Calu3 (cell line): ENCODE measurements around the gene AP2A1. TPM values are rescaled to one million over a fixed set of nuclear protein-coding genes. Genes with fewer than 3 reads are reported as not detected.

Experiments
- BruUV-seq: library from RNA; stranded (reverse); fragments of 400-500 nt; replicated peaks from 2 replicates; lab custom pipeline; 2021; lab: Mats Ljungman, UMichigan
- CTCF ChIA-PET: fragments of 300-600 bp; sonication (Branson Sonifier 250); formaldehyde crosslinking; loops from one replicate; lab custom pipeline; 2022; ENCODE audit warnings: antibody characterized with exemption; lab: Charles Lee
- DNase-seq: peaks from one replicate; pipeline ENCODE4 v3.0.0; 2022
- H3K27ac Mint-ChIP-seq: one replicate; pipeline ENCODE4 v1.8.0; 2022; ENCODE audit warnings: mixed read lengths; ENCODE audit not compliant: unreplicated experiment
- H3K27me3 Mint-ChIP-seq: one replicate; pipeline ENCODE4 v1.8.0; 2022; ENCODE audit warnings: mixed read lengths; ENCODE audit not compliant: unreplicated experiment
- H3K36me3 Mint-ChIP-seq: one replicate; pipeline ENCODE4 v1.8.0; 2022; ENCODE audit warnings: mild to moderate bottlenecking, moderate library complexity, mixed read lengths; ENCODE audit not compliant: insufficient read depth, unreplicated experiment
- H3K4me1 Mint-ChIP-seq: one replicate; pipeline ENCODE4 v1.8.0; 2022; ENCODE audit warnings: mild to moderate bottlenecking, low read depth, mixed read lengths; ENCODE audit not compliant: unreplicated experiment
- H3K4me3 Mint-ChIP-seq: one replicate; pipeline ENCODE4 v1.8.0; 2022; ENCODE audit warnings: mild to moderate bottlenecking, low read depth, moderate library complexity, mixed read lengths; ENCODE audit not compliant: unreplicated experiment
- H3K9me3 Mint-ChIP-seq: one replicate; pipeline ENCODE4 v1.8.0; 2022; ENCODE audit warnings: low read depth, mixed read lengths; ENCODE audit not compliant: unreplicated experiment
- CTCF ChIP-seq: fragments of 200-600 bp; IDR thresholded peaks from one replicate; pipeline ENCODE4 v1.8.0; 2022; ENCODE audit warnings: antibody characterized with exemption; ENCODE audit not compliant: unreplicated experiment
- intact Hi-C: fragments of 100-400 bp; cut with micrococcal nuclease; formaldehyde crosslinking; loops from one replicate; pipeline ENCODE4 v1.10.0; 2022; ENCODE audit not compliant: unreplicated experiment
- total RNA-seq: library from RNA; stranded (reverse); gene quantifications from 2 replicates; pipeline ENCODE4 v1.2.3, GENCODE V29; 2022

The AP2A1 gene
- total RNA-seq, 1 experiment from 2014 or later = 89.0 TPM

- no peak overlapping the region for H3K4me3 Mint-ChIP-seq
Observed at GRCh38 chr19:49792829-49793560, 26.2 kb downstream of the AP2A1 start.

GRCh38 chr19:49793561-49793840, 26.7 kb downstream of the AP2A1 start:
- peaks cover 28% of the 10 kb centered on the region for H3K36me3 Mint-ChIP-seq
- no peak for DNase-seq
- H3K4me3 Mint-ChIP-seq = no peak overlapping the region
- intact Hi-C loops = no loop called here
- BruUV-seq = no TSS peak
- H3K27me3 Mint-ChIP-seq = no peaks in the 10 kb centered on the region
- H3K27ac Mint-ChIP-seq = no peak overlapping the region
- CTCF ChIA-PET = interaction anchor here (0.6 kb wide), 2 partner anchors 47 to 50 kb away, joined by 3 read pairs; no protein-coding TSS in a partner anchor
- no peak for TF ChIP-seq CTCF
- no peaks in the 10 kb centered on the region for H3K9me3 Mint-ChIP-seq
- H3K4me1 Mint-ChIP-seq = no peaks in the 10 kb centered on the region

More at GRCh38 chr19:49792829-49793560, 26.2 kb downstream of the AP2A1 start:
- no TSS peak for BruUV-seq
- DNase-seq = no peak
- Mint-ChIP-seq H3K36me3 (peaks cover 30% of the 10 kb centered on the region), H3K4me1 (no peaks in the 10 kb centered on the region), H3K9me3 (no peaks in the 10 kb centered on the region), H3K27ac (no peak overlapping the region), H3K27me3 (no peaks in the 10 kb centered on the region)
- CTCF ChIA-PET = interaction anchor here (0.6 kb wide), 2 partner anchors 47 to 50 kb away, joined by 3 read pairs; no protein-coding TSS in a partner anchor
- TF ChIP-seq CTCF = no peak
- intact Hi-C loops = no loop called here

DNA sequence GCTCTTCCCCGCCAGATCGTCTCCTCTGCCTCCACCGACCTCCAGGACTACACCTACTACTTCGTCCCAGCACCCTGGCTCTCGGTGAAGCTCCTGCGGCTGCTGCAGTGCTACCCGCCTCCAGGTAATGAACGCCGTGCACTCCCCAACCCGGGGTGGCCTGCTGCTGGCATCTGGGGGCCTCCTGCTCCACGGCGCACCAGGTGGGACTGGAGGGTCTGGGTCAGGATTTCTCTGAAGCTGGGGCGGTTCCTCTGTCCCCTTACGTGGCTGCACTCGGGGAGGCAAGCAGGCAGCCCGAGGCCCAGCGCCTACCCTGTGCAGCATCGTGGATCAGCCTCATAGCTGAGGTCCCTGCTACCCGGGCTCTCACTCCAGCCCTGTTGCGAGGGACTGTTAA, 28.8 kb downstream of the AP2A1 start:
- Mint-ChIP-seq H3K9me3 (no peaks in the 10 kb centered on the region), H3K4me3 (no peak overlapping the region), H3K36me3 (peaks cover 26% of the 10 kb centered on the region), H3K4me1 (no peaks in the 10 kb centered on the region), H3K27me3 (no peaks in the 10 kb centered on the region), H3K27ac (no peak overlapping the region)
- intact Hi-C loops = no loop called here
- no TSS peak for BruUV-seq
- TF ChIP-seq CTCF = no peak
- no peak for DNase-seq
- CTCF ChIA-PET = no interaction called here

GRCh38 chr19:49798574-49798973, 31.8 kb downstream of the AP2A1 start:
- intact Hi-C loops = no loop called here
- no peak for DNase-seq
- Mint-ChIP-seq H3K36me3 (peaks cover 28% of the 10 kb centered on the region), H3K9me3 (no peaks in the 10 kb centered on the region), H3K27me3 (no peaks in the 10 kb centered on the region), H3K4me3 (no peak overlapping the region), H3K4me1 (no peaks in the 10 kb centered on the region), H3K27ac (no peak overlapping the region)
- no TSS peak for BruUV-seq
- TF ChIP-seq CTCF = no peak
- CTCF ChIA-PET = no interaction called here
